HEK293 (cell line): Measurements from ENCODE around the gene ACTN4.
A peak's percentile ranks its signal among the peaks of the same experiment; 100 is the strongest.

ENCODE experiments used
- CTCF ChIA-PET: fragments of 350-600 bp; formaldehyde crosslinking; extraction: SDS; loops from one replicate; lab custom pipeline; 2021; ENCODE audit warnings: antibody characterized with exemption; lab: Yijun Ruan, JAX
- POLR2A ChIA-PET: fragments of 300-600 bp; formaldehyde crosslinking; extraction: SDS; loops from one replicate; lab custom pipeline; 2020; ENCODE audit warnings: antibody characterized with exemption, inconsistent platforms; lab: Yijun Ruan, JAX
- H3K27ac ChIP-seq: fragments of 200-500 bp; sonication (Bioruptor generic); 2 replicates; pipeline ENCODE4 v1.5.1; 2014; ENCODE audit warnings: low read depth, low read length, control low read depth, inconsistent platforms; ENCODE audit errors: extremely low read depth
- H3K36me3 ChIP-seq, 2 experiments: fragments of 200-500 bp in 1 of 2; sonication (Bioruptor generic) in 1 of 2; 1 replicate in 1 of 2; 2 replicates in 1 of 2; pipeline ENCODE4 v1.5.1; 2014 to 2017; ENCODE audit warnings: inconsistent platforms in 2 of 2, low read length in 2 of 2; ENCODE audit not compliant: control insufficient read depth in 2 of 2, insufficient read depth in 1 of 2
- H3K4me1 ChIP-seq: fragments of 200-500 bp; sonication (Bioruptor generic); 2 replicates; pipeline ENCODE4 v1.5.1; 2014; ENCODE audit warnings: mild to moderate bottlenecking, low read length, inconsistent platforms; ENCODE audit not compliant: control insufficient read depth, insufficient read depth
- H3K4me3 ChIP-seq: 2 replicates; pipeline ENCODE4 v1.5.1; 2011; ENCODE audit warnings: low read depth, mild to moderate bottlenecking, control low read depth, low read length, moderate library complexity
- H3K9me3 ChIP-seq: fragments of 200-500 bp; sonication (Bioruptor generic); 2 replicates; pipeline ENCODE4 v1.5.1; 2014; ENCODE audit warnings: low read depth, low read length, inconsistent platforms; ENCODE audit not compliant: control insufficient read depth, insufficient read depth
- GLIS2 ChIP-seq: fragments of 450-650 bp; formaldehyde crosslinking; IDR thresholded peaks from 2 replicates; pipeline ENCODE4 v1.5.1; 2016; ENCODE audit warnings: missing biosample characterization, missing genetic modification characterization
- HIC1 ChIP-seq: fragments of 450-650 bp; formaldehyde crosslinking; IDR thresholded peaks from 2 replicates; pipeline ENCODE4 v1.5.1; 2016; ENCODE audit warnings: missing biosample characterization, missing genetic modification characterization
- IKZF3 ChIP-seq: fragments of 450-650 bp; IDR thresholded peaks from 2 replicates; pipeline ENCODE4 v1.5.0; 2018; ENCODE audit warnings: missing biosample characterization, mild to moderate bottlenecking, missing genetic modification characterization, moderate library complexity
- PRDM1 ChIP-seq: fragments of 450-650 bp; formaldehyde crosslinking; IDR thresholded peaks from 2 replicates; pipeline ENCODE4; 2016; ENCODE audit warnings: missing biosample characterization, missing genetic modification characterization
- ZIC2 ChIP-seq: fragments of 450-650 bp; formaldehyde crosslinking; IDR thresholded peaks from 2 replicates; pipeline ENCODE4 v1.5.1; 2016; ENCODE audit warnings: missing biosample characterization, missing genetic modification characterization
- ZNF18 ChIP-seq: fragments of 450-650 bp; formaldehyde crosslinking; IDR thresholded peaks from 2 replicates; pipeline ENCODE4 v1.5.1; 2016; ENCODE audit warnings: missing biosample characterization, missing genetic modification characterization
- ZNF362 ChIP-seq: fragments of 450-650 bp; formaldehyde crosslinking; IDR thresholded peaks from 2 replicates; pipeline ENCODE4 v1.5.1; 2016; ENCODE audit warnings: missing biosample characterization, missing genetic modification characterization
- ZNF366 ChIP-seq: fragments of 450-650 bp; formaldehyde crosslinking; conservative IDR thresholded peaks from 2 replicates; pipeline ENCODE4 v1.5.1; 2016; ENCODE audit warnings: missing biosample characterization, missing genetic modification characterization
- ZNF398 ChIP-seq: fragments of 450-650 bp; formaldehyde crosslinking; IDR thresholded peaks from 2 replicates; pipeline ENCODE4 v1.5.1; 2017; ENCODE audit warnings: missing biosample characterization, missing genetic modification characterization
- ZNF404 ChIP-seq: fragments of 450-650 bp; formaldehyde crosslinking; IDR thresholded peaks from 2 replicates; pipeline ENCODE4 v1.5.1; 2017; ENCODE audit warnings: missing biosample characterization, missing genetic modification characterization
- ZNF555 ChIP-seq: fragments of 450-650 bp; formaldehyde crosslinking; conservative IDR thresholded peaks from 2 replicates; pipeline ENCODE4 v1.5.1; 2017; ENCODE audit warnings: missing biosample characterization, mild to moderate bottlenecking, missing genetic modification characterization, inconsistent platforms
- ZNF596 ChIP-seq: fragments of 450-650 bp; IDR thresholded peaks from 2 replicates; pipeline ENCODE4 v1.5.0; 2018; ENCODE audit warnings: missing biosample characterization, mild to moderate bottlenecking, missing genetic modification characterization, moderate library complexity
- ZNF610 ChIP-seq: fragments of 450-650 bp; formaldehyde crosslinking; IDR thresholded peaks from 2 replicates; pipeline ENCODE4 v1.5.1; 2016; ENCODE audit warnings: missing biosample characterization, missing genetic modification characterization, borderline replicate concordance
- ZNF747 ChIP-seq: fragments of 450-650 bp; formaldehyde crosslinking; IDR thresholded peaks from 2 replicates; pipeline ENCODE4 v1.5.1; 2016; ENCODE audit warnings: missing biosample characterization, missing genetic modification characterization
- ZNF777 ChIP-seq: fragments of 450-650 bp; formaldehyde crosslinking; IDR thresholded peaks from 2 replicates; pipeline ENCODE4 v1.5.1; 2017; ENCODE audit warnings: missing biosample characterization, missing genetic modification characterization, borderline replicate concordance
- ZNF792 ChIP-seq: fragments of 450-650 bp; formaldehyde crosslinking; IDR thresholded peaks from 2 replicates; pipeline ENCODE4 v1.5.1; 2016; ENCODE audit warnings: missing biosample characterization, missing genetic modification characterization
- ZSCAN16 ChIP-seq: fragments of 450-650 bp; formaldehyde crosslinking; IDR thresholded peaks from 2 replicates; pipeline ENCODE4 v1.5.1; 2016; ENCODE audit warnings: missing biosample characterization, missing genetic modification characterization
- TF ChIP-seq, protein P1 (sequence below): fragments of 450-650 bp; IDR thresholded peaks from 2 replicates; pipeline ENCODE4 v1.5.1; 2018; ENCODE audit warnings: missing biosample characterization, missing genetic modification characterization

ACTN4 gene

DNA sequence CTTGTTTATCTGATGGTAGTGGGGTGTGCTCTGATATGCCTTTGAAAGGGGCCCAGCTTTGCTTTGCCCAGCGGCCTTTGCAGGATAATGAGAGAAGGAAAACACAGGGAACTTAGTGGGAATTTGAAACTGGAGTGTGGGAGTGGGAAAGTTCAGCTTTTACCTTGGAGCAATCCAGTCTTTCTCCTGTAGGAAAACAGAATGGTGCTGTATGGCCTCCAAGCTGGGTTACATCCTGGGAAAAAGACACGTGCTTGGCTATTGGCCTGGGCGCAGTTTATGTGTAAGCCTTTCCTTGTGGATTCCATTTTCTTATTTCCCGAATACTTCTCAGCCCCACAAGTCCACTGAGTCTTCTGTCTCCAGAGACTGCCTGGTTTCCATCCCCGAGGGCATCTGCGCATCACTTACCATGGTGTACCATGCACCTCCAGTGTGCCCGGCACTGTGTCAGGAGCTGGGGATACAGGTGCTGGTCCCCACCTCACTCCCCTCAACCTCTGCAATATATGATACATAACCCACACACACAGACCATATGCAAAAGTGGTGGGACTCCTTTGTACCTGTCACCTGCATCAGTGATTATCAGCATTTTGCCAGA is 31.5 kb downstream of the ACTN4 start:
- Histone ChIP-seq H3K36me3 (peaks cover 10 to 35% of the 10 kb centered on the region in 2 experiments; a peak in 2 of 3 replicates), H3K9me3 (no peaks in the 10 kb centered on the region), H3K4me3 (no peak overlapping the region), H3K27ac (peak overlapping the region; percentile 18; the same call in 1 of the 2 replicates), H3K4me1 (peaks cover 15% of the 10 kb centered on the region)
- TF ChIP-seq PRDM1 (tag by site-specific recombination) (peak; percentile 59; the same call in 1 of the 2 replicates), HIC1 (0 out of 2 replicates have a peak, but pooled peaks have one; percentile 25), ZSCAN16 (no peak), ZNF404 (tag by site-specific recombination) (no peak), IKZF3 (tag by site-specific recombination) (0 out of 2 replicates have a peak, but pooled peaks have one; percentile 34), ZNF555 (tag by site-specific recombination) (no peak), ZNF747 (tag by site-specific recombination) (0 out of 2 replicates have a peak, but pooled peaks have one; percentile 59), ZNF777 (tag by site-specific recombination) (no peak)
- ChIA-PET CTCF (interaction anchor here (1.0 kb wide), 1 partner anchor 221 kb away, joined by 3 read pairs; the partner anchor contains the start of gene NFKBIB), POLR2A (interaction anchor here (1.1 to 3.1 kb wide), 2 partner anchors 31 to 160 kb away, joined by 3 to 12 read pairs; partner anchors contain the start of gene ACTN4)

DNA sequence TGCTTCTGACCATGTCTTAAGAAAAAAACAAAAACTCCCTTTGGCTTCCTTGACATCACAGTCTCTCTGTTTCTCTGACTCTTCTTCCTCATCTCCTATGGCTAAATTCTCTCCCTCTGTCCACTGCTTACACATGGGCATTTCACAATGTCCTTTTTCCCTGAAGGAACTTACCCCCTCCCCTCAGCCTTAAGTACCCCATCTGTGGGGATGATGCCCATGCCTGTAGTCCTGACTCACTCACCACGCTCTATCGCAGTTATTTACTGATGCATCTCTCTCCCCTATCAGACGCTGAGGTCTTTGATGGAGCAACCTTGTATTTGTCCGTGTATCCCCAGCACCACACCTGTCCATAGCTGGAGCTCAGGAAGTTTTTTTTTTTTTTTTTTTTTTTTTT is 32.4 kb downstream of the ACTN4 start:
- no peak overlapping the region for H3K4me3 ChIP-seq
- no peaks in the 10 kb centered on the region for H3K9me3 ChIP-seq
- peaks cover 10 to 35% of the 10 kb centered on the region in 2 experiments; a peak in 2 of 3 replicates for H3K36me3 ChIP-seq
- peaks cover 23% of the 10 kb centered on the region for H3K4me1 ChIP-seq
- no peak overlapping the region for H3K27ac ChIP-seq
- POLR2A ChIA-PET = interaction anchor here (3.1 kb wide), 1 partner anchor 32 kb away, joined by 12 read pairs; the partner anchor contains the start of gene ACTN4
- CTCF ChIA-PET = no interaction called here
- TF ChIP-seq, protein P1, sequence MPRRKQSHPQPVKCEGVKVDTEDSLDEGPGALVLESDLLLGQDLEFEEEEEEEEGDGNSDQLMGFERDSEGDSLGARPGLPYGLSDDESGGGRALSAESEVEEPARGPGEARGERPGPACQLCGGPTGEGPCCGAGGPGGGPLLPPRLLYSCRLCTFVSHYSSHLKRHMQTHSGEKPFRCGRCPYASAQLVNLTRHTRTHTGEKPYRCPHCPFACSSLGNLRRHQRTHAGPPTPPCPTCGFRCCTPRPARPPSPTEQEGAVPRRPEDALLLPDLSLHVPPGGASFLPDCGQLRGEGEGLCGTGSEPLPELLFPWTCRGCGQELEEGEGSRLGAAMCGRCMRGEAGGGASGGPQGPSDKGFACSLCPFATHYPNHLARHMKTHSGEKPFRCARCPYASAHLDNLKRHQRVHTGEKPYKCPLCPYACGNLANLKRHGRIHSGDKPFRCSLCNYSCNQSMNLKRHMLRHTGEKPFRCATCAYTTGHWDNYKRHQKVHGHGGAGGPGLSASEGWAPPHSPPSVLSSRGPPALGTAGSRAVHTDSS = no peak
- TF ChIP-seq GLIS2 (no peak), ZNF366 (tag by site-specific recombination) (0 out of 2 replicates have a peak, but pooled peaks have one; percentile 15), ZNF362 (tag by site-specific recombination) (peak; percentile 99)
- TF ChIP-seq, all 188 proteins: peak for 2

- POLR2A ChIA-PET = interaction anchor here (0.8 to 2.3 kb wide), 7 partner anchors 19 to 167 kb away, joined by 3 to 63 read pairs (median 10); partner anchors contain the start of genes ACTN4, EIF3K and MAP4K1
- H3K4me1 ChIP-seq = peaks cover 41% of the 10 kb centered on the region
- CTCF ChIA-PET = interaction anchor here (0.6 to 2.9 kb wide), 8 partner anchors 11 to 85 kb away, joined by 3 to 12 read pairs (median 4); no protein-coding TSS in a partner anchor
- TF ChIP-seq ZNF596 (no peak), ZNF792 (tag by site-specific recombination) (no peak), ZNF18 (tag by site-specific recombination) (0 out of 2 replicates have a peak, but pooled peaks have one; percentile 10), ZNF398 (tag by site-specific recombination) (peak; percentile 38; the same call in 1 of the 2 replicates), ZIC2 (tag by site-specific recombination) (0 out of 2 replicates have a peak, but pooled peaks have one; percentile 20), ZNF610 (no peak)
These were observed 34.9 kb downstream of the ACTN4 start for GRCh38 chr19:38682195-38682867.

More at GRCh38 chr19:38682195-38682867, 34.9 kb downstream of the ACTN4 start:
- Histone ChIP-seq H3K27ac (peak overlapping the region; percentile 98), H3K4me3 (no peak overlapping the region), H3K9me3 (no peaks in the 10 kb centered on the region), H3K36me3 (peaks cover 6 to 29% of the 10 kb centered on the region in 2 experiments; a peak in 2 of 3 replicates)
